GM19467 (cell line): Measurements from ENCODE around the gene RALB.
A peak's percentile ranks its signal among the peaks of the same experiment; 100 is the strongest.

Experiments
- ATAC-seq: cut with Tn5 transposase; IDR thresholded peaks from one replicate; pipeline ENCODE4 v1.9.1; 2021; ENCODE audit warnings: mild to moderate bottlenecking, moderate library complexity; ENCODE audit not compliant: unreplicated experiment

RALB gene

GRCh38 chr2:120330946-120331822 lies 78.5 kb downstream of the RALB start:
- no peak for ATAC-seq

- no peak for ATAC-seq
These were observed 79.3 kb downstream of the RALB start for GRCh38 chr2:120331903-120332302.

- no peak for ATAC-seq
These were observed 79.7 kb downstream of the RALB start for GRCh38 chr2:120332384-120332783.

DNA sequence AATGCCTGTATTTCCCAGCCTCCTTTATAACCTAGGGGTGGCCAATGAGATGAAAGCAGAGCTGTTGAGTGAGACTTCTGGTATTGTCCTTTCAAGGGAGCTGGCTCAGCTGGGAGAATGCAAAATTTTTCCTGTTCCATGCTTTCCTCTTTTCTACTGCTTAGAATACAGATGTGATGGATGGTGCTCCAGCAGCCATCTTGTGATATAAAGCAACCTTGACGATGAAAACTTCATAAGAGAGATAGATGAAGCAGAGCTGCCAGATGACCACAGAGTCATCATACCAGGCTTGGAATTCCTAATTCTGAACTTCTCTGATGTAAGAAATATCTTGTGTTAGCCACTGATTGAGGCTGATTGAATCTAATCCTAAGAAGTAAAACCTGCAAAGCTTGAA lies 81.4 kb downstream of the RALB start:
- ATAC-seq = no peak

- ATAC-seq = no peak
These were observed 84.1 kb downstream of the RALB start for GRCh38 chr2:120336749-120337148.

DNA sequence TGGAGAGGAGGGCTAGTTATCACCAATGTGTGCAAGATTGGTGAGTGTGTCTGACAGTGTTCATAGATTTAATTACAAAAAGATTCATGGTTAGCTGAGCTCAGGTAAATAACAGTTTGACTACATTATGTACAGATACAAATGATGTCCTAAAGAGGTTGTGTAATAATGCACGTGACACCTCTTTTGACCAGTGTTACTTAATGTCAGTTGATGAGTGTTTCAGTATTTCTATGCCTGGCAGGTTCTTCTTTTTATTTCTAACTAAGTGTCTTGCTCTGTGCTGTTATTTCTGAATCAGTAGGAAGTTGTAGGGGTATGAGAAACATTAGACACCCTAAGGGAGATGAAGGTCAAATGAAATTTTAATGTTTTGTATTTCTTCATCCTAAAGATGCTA lies 85.4 kb downstream of the RALB start:
- no peak for ATAC-seq

DNA sequence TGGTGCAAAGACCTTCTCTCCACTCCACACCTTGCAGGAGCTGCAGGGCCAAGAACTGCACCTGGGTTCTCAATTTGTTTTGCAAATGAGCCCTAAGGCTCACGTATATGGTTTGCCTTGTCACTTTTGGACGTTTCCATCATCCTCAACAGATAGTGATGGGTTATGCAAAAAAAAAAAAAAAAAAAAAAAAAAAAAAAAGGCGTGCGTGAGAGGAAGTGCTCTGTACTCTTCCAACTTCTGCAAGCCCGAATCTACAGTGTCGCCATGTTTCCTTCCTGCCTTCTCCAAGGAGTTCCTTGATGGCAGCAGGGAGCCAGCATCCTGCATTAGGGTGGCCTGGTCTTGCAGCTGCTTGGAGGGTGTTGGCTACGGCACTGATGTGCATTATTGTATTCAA lies 89.3 kb downstream of the RALB start:
- ATAC-seq = no peak

DNA sequence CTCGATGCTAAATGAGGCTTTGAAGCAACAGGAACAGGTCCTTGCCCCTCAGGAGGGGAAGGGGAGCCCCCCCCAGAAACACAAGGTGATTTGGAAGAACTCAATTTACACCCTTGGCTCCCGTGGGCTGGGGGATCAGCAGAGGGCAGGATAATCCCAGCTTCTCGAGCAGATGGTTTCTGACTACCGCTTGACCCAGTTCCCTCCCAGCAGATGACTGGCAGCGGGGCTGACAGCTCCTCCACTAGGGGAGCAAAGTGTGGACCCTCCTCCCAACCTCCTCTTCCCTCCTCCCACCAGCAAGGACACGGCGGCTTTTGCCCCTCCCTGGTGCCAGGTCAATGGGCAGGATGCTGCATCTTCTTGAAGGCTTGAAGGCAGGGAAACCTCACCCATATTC lies 89.8 kb downstream of the RALB start:
- ATAC-seq = no peak

DNA sequence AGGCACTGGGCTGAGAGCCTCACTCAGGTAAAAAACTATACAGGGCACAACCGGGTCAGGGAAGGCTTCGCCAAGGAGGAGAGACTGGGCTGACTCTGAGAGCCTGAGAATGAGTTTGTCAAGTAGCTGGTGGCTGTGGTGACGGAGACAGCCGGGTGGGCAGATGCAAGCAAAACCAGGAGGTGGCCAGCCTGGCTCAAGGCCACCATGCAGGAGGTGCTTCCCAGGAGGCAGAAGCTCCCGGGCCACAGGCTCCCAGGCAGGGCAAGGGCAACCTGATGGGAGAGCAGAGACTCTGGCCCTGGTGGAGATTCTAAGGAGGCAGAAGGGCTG lies 90.4 kb downstream of the RALB start:
- no peak for ATAC-seq

GRCh38 chr2:120343433-120344105 lies 90.9 kb downstream of the RALB start:
- peak; percentile 44 for ATAC-seq
